ENCODE data around the gene SPIRE1. TPM values are rescaled to one million over a fixed set of nuclear protein-coding genes. Genes with fewer than 3 reads are reported as not detected.
"Not testable (repeated sequence)": the region's sequence is repeated elsewhere in the genome, so short reads cannot be mapped to it uniquely, and the experiment has no call there.

The SPIRE1 gene
- total and polyA plus RNA-seq, 2 experiments from 2014 or later: 10.7 to 28.6 TPM

- Histone ChIP-seq H3K4me2 (ENCODE audit: unreplicated experiment) (no peak overlapping the region), H3K36me3 (ENCODE audit: low read depth) (peaks cover 44% of the 10 kb centered on the region; the same call in 1 of the 2 replicates), H3K9ac (no peak overlapping the region), H3K9me3 (ENCODE audit: low read depth) (no peaks in the 10 kb centered on the region), H3K4me3 (no peak overlapping the region), H3F3A (ENCODE audit: insufficient read depth) (no peaks in the 10 kb centered on the region), H3K4me1 (ENCODE audit: insufficient read depth) (no peaks in the 10 kb centered on the region), H3K9me2 (ENCODE audit: insufficient read depth) (no peaks in the 10 kb centered on the region), H3K79me2 (ENCODE audit: insufficient read depth) (peaks cover 44% of the 10 kb centered on the region), H3K27me3 (replicated peaks; ENCODE audit: insufficient read depth) (no peaks in the 10 kb centered on the region), H2AFZ (no peak overlapping the region), H4K20me1 (ENCODE audit: insufficient read depth) (no peaks in the 10 kb centered on the region), H3K27ac (no peak overlapping the region)
- TF ChIP-seq EZH2phosphoT487 (IDR thresholded peaks at IDR 0.05; ENCODE audit: insufficient read depth, low read depth) (no peak), EZH2 (IDR thresholded peaks at IDR 0.05; ENCODE audit: insufficient read depth, poor library complexity, severe bottlenecking) (no peak)
- WGBS, 2 experiments (ENCODE audit: low coverage in 1 of 2, low lambda C conversion rate in 2 of 2, missing lambda C conversion rate in 2 of 2): 97 to 99% methylated on average over 9 of the region's 9 CpGs
- DNase-seq: no peak
- in situ Hi-C loops (cut with MboI): no loop called here
These were observed 166.1 kb downstream of the SPIRE1 start for GRCh38 chr18:12491611-12492435.

DNA sequence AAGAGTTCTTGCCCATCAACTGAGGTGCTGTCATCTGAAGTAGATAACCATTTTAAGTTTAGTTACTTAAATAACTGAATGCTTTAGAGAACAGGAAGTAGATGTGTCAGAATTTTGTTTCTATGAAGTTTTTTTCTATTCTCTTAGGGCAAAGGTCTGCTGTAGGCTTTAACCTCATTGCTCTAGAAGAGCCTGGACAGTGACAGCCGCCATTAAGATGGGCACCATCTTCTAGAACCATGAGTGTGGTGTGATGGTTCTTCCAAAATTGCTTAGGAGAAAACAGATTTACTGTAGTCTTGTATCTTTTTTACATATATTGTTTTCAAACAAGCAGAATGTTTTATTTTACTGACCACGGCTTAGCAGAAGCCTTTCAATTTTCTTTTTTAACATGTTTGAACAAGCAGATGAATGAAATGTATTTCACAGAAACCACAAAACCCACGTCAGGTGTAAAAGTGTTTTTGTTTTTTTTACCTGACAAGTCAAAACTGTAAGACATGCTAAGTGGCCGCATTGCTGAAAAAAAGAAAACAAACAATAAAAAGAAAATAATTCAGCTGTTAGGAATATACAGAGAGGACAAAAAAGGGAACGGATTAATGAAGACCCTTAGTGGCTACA, 172.3 kb downstream of the SPIRE1 start:
- Histone ChIP-seq H3K36me3 (ENCODE audit: low read depth) (peaks cover 20% of the 10 kb centered on the region), H3K4me2 (ENCODE audit: unreplicated experiment) (no peak overlapping the region), H3K9me3 (ENCODE audit: low read depth) (no peaks in the 10 kb centered on the region), H3K27me3 (replicated peaks; ENCODE audit: insufficient read depth) (no peaks in the 10 kb centered on the region), H3K4me1 (ENCODE audit: insufficient read depth) (no peaks in the 10 kb centered on the region), H3K79me2 (ENCODE audit: insufficient read depth) (peaks cover 36% of the 10 kb centered on the region), H2AFZ (no peak overlapping the region), H3F3A (ENCODE audit: insufficient read depth) (no peaks in the 10 kb centered on the region), H3K9me2 (ENCODE audit: insufficient read depth) (no peaks in the 10 kb centered on the region), H4K20me1 (ENCODE audit: insufficient read depth) (no peaks in the 10 kb centered on the region), H3K4me3 (no peak overlapping the region), H3K27ac (no peak overlapping the region), H3K9ac (no peak overlapping the region)
- WGBS, 2 experiments (ENCODE audit: low coverage in 1 of 2, low lambda C conversion rate in 2 of 2, missing lambda C conversion rate in 2 of 2): 97 to 98% methylated on average over 5 of the region's 5 CpGs
- DNase-seq: no peak
- in situ Hi-C loops (cut with MboI): no loop called here
- TF ChIP-seq EZH2 (IDR thresholded peaks at IDR 0.05; ENCODE audit: insufficient read depth, poor library complexity, severe bottlenecking) (no peak), EZH2phosphoT487 (IDR thresholded peaks at IDR 0.05; ENCODE audit: insufficient read depth, low read depth) (no peak)

DNA sequence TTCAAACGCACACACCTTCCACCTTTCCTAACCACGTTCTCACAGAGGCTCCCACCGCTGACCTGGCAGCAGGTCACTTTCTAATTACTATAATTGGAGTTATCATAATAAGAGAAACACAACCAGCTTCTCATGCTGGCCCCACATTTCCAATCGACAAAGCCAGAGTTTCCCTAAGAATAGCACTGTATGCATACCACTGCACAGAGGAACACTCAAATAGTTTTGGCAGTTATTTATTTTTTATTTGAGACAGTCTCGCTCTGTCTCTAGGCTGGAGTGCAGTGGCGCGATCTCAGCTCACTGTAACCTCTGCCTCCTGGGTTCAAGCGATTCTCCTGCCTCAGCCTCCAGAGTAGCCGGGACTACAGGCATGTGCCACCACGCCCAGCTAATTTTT, 176.0 kb downstream of the SPIRE1 start:
- DNase-seq; H4K20me1 ChIP-seq (ENCODE audit: insufficient read depth); H2AFZ ChIP-seq; in situ Hi-C loops (cut with MboI); H3K4me1 ChIP-seq (ENCODE audit: insufficient read depth); H3K4me3 ChIP-seq; H3K79me2 ChIP-seq (ENCODE audit: insufficient read depth); H3F3A ChIP-seq (ENCODE audit: insufficient read depth); H3K27ac ChIP-seq; H3K27me3 ChIP-seq (replicated peaks; ENCODE audit: insufficient read depth); H3K9me2 ChIP-seq (ENCODE audit: insufficient read depth); H3K9me3 ChIP-seq (ENCODE audit: low read depth); H3K4me2 ChIP-seq (ENCODE audit: unreplicated experiment); H3K9ac ChIP-seq: not testable (repeated sequence)
- WGBS, 2 experiments (ENCODE audit: low coverage in 1 of 2, low lambda C conversion rate in 2 of 2, missing lambda C conversion rate in 2 of 2): 88% methylated on average over 10 of the region's 10 CpGs
- peaks cover 10% of the 10 kb centered on the region for H3K36me3 ChIP-seq (ENCODE audit: low read depth)

- no peaks in the 10 kb centered on the region for H3K4me1 ChIP-seq (ENCODE audit: insufficient read depth)
- no peak overlapping the region for H3K4me2 ChIP-seq (ENCODE audit: unreplicated experiment)
- H3K36me3 ChIP-seq (ENCODE audit: low read depth): 0 out of 2 replicates have a peak, but pooled peaks cover 12% of the 10 kb centered on the region
- TF ChIP-seq EZH2 (IDR thresholded peaks at IDR 0.05; ENCODE audit: insufficient read depth, poor library complexity, severe bottlenecking) (no peak), EZH2phosphoT487 (IDR thresholded peaks at IDR 0.05; ENCODE audit: insufficient read depth, low read depth) (no peak)
- H3K27ac ChIP-seq: no peak overlapping the region
- no peaks in the 10 kb centered on the region for H3K9me2 ChIP-seq (ENCODE audit: insufficient read depth)
- DNase-seq: no peak
- H3K9ac ChIP-seq: no peak overlapping the region
- no peak overlapping the region for H3K4me3 ChIP-seq
- H2AFZ ChIP-seq: no peak overlapping the region
- no peaks in the 10 kb centered on the region for H3K27me3 ChIP-seq (replicated peaks; ENCODE audit: insufficient read depth)
- in situ Hi-C loops (cut with MboI): no loop called here
- no peaks in the 10 kb centered on the region for H3K9me3 ChIP-seq (ENCODE audit: low read depth)
- no peaks in the 10 kb centered on the region for H4K20me1 ChIP-seq (ENCODE audit: insufficient read depth)
- no peaks in the 10 kb centered on the region for H3K79me2 ChIP-seq (ENCODE audit: insufficient read depth)
- no peaks in the 10 kb centered on the region for H3F3A ChIP-seq (ENCODE audit: insufficient read depth)
These were observed 177.9 kb downstream of the SPIRE1 start for GRCh38 chr18:12479982-12480381.

Data from GM23248 (cell line).